HL-60 (cell line): ENCODE measurements around the gene WFDC12.
A peak's percentile ranks its signal among the peaks of the same experiment; 100 is the strongest.

Experiments used
- CTCF ChIP-seq: IDR thresholded peaks from one replicate; pipeline ENCODE4 v1.5.1; 2011; ENCODE audit warnings: low read length, control low read depth, inconsistent platforms; ENCODE audit not compliant: insufficient read depth
- POLR2AphosphoS5 ChIP-seq: IDR thresholded peaks from 2 replicates; pipeline ENCODE4 v1.6.1; 2012; ENCODE audit warnings: low read depth
- SPI1 ChIP-seq: IDR thresholded peaks from 2 replicates; pipeline ENCODE4 v1.6.1; 2012; ENCODE audit warnings: low read depth, mild to moderate bottlenecking, borderline replicate concordance

GRCh38 chr20:45111799-45112471 is 12.3 kb downstream of the WFDC12 start:
- TF ChIP-seq CTCF (peak; percentile 19), POLR2AphosphoS5 (no peak), SPI1 (no peak)
